Measurements from ENCODE around the gene SPHK1. TPM values are rescaled to one million over a fixed set of nuclear protein-coding genes. Genes with fewer than 3 reads are reported as not detected.

Gene SPHK1
- total RNA-seq, 1 donor from 2014 or later = 2.0 TPM

- Mint-ChIP-seq H3K4me1 (peaks cover 13% of the 10 kb centered on the region), H3K27me3 (ENCODE audit: low read depth) (peaks cover 30% of the 10 kb centered on the region), H3K36me3 (no peaks in the 10 kb centered on the region), H3K9me3 (peaks cover 3% of the 10 kb centered on the region), H3K4me3 (peak overlapping the region; percentile 58), H3K27ac (no peak overlapping the region)
- no peak for DNase-seq (ENCODE audit: low spot score in 2 of 2, unreplicated experiment in 2 of 2)
- no peak for TF ChIP-seq CTCF (IDR thresholded peaks at IDR 0.05; ENCODE audit: unreplicated experiment)
Observed at GRCh38 chr17:76381633-76382350, 2.6 kb upstream of the SPHK1 start.

- Mint-ChIP-seq H3K4me3 (peak overlapping the region; percentile 79), H3K27ac (no peak overlapping the region)
Observed at GRCh38 chr17:76382351-76382802, 2.0 kb upstream of the SPHK1 start.

GRCh38 chr17:76382803-76383545, 1.4 kb upstream of the SPHK1 start:
- no peaks in the 10 kb centered on the region for H3K36me3 Mint-ChIP-seq
- no peaks in the 10 kb centered on the region for H3K9me3 Mint-ChIP-seq
- H3K27me3 Mint-ChIP-seq (ENCODE audit: low read depth) = peaks cover 30% of the 10 kb centered on the region
- no peak overlapping the region for H3K27ac Mint-ChIP-seq
- DNase-seq (ENCODE audit: low spot score in 2 of 2, unreplicated experiment in 2 of 2) = peak in 1 of 2 experiments; percentile 67
- H3K4me3 Mint-ChIP-seq = peak overlapping the region; percentile 79
- H3K4me1 Mint-ChIP-seq = peaks cover 13% of the 10 kb centered on the region
- TF ChIP-seq CTCF (IDR thresholded peaks at IDR 0.05; ENCODE audit: unreplicated experiment) = no peak

More at GRCh38 chr17:76382351-76382802, 2.0 kb upstream of the SPHK1 start:
- TF ChIP-seq CTCF (IDR thresholded peaks at IDR 0.05; ENCODE audit: unreplicated experiment) = no peak
- Mint-ChIP-seq H3K36me3 (no peaks in the 10 kb centered on the region), H3K27me3 (ENCODE audit: low read depth) (peaks cover 30% of the 10 kb centered on the region), H3K4me1 (peaks cover 13% of the 10 kb centered on the region), H3K9me3 (peaks cover 3% of the 10 kb centered on the region)
- peak in 1 of 2 experiments; percentile 48 for DNase-seq (ENCODE audit: low spot score in 2 of 2, unreplicated experiment in 2 of 2)

- peak in 1 of 2 experiments; percentile 55 for DNase-seq (ENCODE audit: low spot score in 2 of 2, unreplicated experiment in 2 of 2)
- TF ChIP-seq CTCF (IDR thresholded peaks at IDR 0.05; ENCODE audit: unreplicated experiment) = no peak
- no peaks in the 10 kb centered on the region for H3K9me3 Mint-ChIP-seq
- H3K4me3 Mint-ChIP-seq = peak overlapping the region; percentile 79
- H3K27me3 Mint-ChIP-seq (ENCODE audit: low read depth) = peaks cover 30% of the 10 kb centered on the region
- peak overlapping the region; percentile 80 for H3K27ac Mint-ChIP-seq
- peaks cover 13% of the 10 kb centered on the region for H3K4me1 Mint-ChIP-seq
- H3K36me3 Mint-ChIP-seq = no peaks in the 10 kb centered on the region
Observed at GRCh38 chr17:76383546-76384221, 725 bp upstream of the SPHK1 start.

GRCh38 chr17:76384987-76385891, 830 bp downstream of the SPHK1 start:
- H3K4me3 Mint-ChIP-seq = peak overlapping the region; percentile 53
- H3K27ac Mint-ChIP-seq = no peak overlapping the region
- no peaks in the 10 kb centered on the region for H3K9me3 Mint-ChIP-seq
- peak in 1 of 2 experiments; percentile 52 for DNase-seq (ENCODE audit: low spot score in 2 of 2, unreplicated experiment in 2 of 2)
- TF ChIP-seq CTCF (IDR thresholded peaks at IDR 0.05; ENCODE audit: unreplicated experiment) = no peak
- peaks cover 13% of the 10 kb centered on the region for H3K4me1 Mint-ChIP-seq
- peaks cover 28% of the 10 kb centered on the region for H3K27me3 Mint-ChIP-seq (ENCODE audit: low read depth)
- H3K36me3 Mint-ChIP-seq = peaks cover 2% of the 10 kb centered on the region

Measured in mesothelial cell of epicardium (in vitro differentiated cells).